HS-27A (cell line): ENCODE data around the gene NELL1.
"Not testable (repeated sequence)": the region's sequence is repeated elsewhere in the genome, so short reads cannot be mapped to it uniquely, and the experiment has no call there.

Experiments used
- DNase-seq: peaks from one replicate; pipeline ENCODE4 v3.0.0-alpha.2; 2012; ENCODE audit warnings: low read depth, missing footprints

Gene NELL1

GRCh38 chr11:21205205-21205604, 535.8 kb downstream of the NELL1 start:
- no peak for DNase-seq

- no peak for DNase-seq
Observed at GRCh38 chr11:21225860-21226259, 556.5 kb downstream of the NELL1 start.

GRCh38 chr11:21229224-21229623, 559.8 kb downstream of the NELL1 start:
- no peak for DNase-seq

- no peak for DNase-seq
Observed at GRCh38 chr11:21250196-21250595, 580.8 kb downstream of the NELL1 start.

DNA sequence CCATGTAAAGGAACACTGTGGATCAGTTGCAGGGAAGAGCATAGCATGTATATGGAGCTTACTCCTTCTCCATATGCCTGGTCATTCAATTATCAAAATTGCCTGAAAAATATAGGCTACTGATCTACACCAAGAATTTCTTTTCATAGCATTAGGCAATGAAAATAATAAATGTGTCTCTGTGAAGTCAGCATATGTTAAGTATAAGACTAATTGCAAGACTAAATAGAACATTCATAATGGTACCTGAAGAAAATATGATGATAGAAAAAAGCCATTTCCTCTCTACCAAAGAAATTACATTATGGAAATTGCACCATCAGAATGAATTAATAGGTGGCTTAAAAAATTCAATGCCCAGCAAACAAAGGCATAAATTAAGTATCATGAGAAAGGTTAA, 584.7 kb downstream of the NELL1 start:
- DNase-seq = no peak

GRCh38 chr11:21254790-21255189, 585.4 kb downstream of the NELL1 start:
- no peak for DNase-seq

DNA sequence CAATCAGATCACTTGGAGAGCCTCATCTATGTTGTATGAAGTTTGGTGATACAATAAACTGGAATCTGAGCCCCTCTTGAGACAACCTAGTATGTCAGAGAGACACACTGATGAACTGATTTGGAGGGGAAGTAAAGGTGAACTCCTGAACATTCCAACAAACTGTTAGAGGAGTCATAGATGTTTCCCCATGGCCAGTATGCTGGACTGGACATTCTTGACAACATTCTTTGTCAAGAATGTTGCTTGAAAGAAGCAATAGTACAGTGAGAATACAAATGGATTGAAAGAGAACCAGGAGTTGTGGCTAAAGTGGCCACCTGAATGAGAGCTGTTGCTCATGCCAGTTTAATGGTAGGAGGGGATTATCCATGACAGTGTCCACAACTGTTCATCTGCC, 588.1 kb downstream of the NELL1 start:
- DNase-seq = no peak

DNA sequence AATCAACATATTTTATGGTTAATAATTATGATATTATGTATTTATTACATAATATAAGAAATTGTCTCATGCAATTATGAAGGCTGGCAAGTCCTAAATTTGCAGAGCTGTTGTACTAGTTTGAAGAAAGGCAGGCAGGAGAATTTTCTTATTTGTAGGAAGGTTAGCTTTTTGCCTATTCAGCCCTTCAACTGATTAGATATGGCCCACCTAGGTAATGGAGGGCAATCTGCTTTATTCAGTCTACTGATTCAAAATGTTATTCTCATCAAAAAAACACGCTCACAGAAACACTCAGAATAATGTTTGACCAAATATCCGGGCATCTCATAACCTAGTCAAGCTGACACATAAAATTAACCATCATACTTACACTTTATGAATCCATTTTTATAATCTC, 589.0 kb downstream of the NELL1 start:
- no peak for DNase-seq

DNA sequence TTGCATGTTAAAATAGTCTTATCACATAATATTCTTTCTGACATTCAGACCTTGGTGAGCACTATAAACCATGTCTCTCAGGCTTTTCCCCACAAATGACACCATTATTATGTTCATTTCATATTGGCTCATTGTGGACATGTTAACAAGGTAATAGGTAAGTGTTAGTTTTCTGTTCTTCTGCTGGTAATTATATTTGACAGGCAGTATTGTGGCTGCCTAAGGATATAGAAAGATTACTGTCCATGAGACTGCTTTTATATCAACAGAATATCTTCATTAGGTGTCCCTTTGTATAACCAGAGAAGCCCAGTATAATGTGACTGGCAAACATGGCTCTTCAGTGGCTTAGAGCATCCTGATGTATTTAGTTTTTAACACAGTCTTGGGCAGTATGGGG, 590.7 kb downstream of the NELL1 start:
- DNase-seq = no peak

- DNase-seq = no peak
Observed at GRCh38 chr11:21262992-21263391, 593.6 kb downstream of the NELL1 start.

DNA sequence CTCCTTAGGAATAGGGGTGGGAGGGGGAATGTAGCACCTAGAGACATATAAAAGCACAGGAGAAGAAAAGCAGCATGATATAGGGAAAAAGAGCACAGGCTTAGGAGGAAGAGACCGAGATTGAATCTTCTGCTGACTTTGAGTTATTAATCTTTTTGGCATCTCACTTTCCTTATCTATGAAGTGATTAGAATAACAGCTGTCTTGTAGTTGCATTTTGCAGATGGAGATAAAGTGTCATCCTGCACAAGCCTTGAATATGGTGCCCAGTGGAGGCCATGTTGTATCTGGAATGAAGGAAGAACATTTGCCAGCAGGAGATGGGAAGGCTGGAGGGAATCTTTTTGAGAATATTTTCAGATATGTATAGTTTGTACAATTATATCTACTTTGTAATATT, 594.7 kb downstream of the NELL1 start:
- DNase-seq = no peak

DNA sequence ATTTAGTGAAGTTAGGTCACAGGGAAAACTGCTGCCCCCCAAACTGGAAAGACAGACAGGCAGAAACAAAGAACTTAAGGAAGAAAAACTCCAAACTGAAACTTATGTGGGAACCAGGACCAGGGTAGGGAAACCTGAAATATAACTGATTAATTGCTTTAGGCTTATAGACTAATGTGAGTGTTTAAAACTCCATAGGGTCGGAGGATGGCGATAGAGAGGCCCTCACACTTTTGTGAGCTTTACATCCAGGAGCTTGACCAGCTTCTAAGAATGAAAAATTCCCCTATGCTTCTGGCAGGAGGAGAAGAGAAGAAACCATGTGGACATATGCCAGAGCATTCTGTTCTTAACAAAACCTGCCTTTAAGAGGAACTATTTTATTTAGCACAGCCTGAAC, 598.6 kb downstream of the NELL1 start:
- DNase-seq = no peak

DNA sequence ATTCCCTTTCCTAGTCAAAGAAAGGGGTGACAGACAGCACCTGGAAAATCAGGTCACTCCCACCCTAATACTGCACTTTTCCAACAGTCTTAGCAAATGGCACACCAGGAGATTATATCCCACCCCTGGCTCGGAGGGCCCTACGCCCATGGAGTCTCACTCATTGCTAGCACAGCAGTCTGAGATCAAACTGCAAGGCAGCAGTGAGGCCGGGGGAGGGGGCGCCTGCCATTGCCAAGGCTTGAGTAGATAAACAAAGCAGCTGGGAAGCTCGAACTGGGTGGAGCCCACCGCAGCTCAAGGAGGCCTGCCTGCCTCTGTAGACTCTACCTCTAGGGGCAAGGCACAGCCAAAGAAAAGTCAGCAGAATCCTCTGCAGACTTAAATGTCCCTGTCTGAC, 602.8 kb downstream of the NELL1 start:
- not testable (repeated sequence) for DNase-seq

DNA sequence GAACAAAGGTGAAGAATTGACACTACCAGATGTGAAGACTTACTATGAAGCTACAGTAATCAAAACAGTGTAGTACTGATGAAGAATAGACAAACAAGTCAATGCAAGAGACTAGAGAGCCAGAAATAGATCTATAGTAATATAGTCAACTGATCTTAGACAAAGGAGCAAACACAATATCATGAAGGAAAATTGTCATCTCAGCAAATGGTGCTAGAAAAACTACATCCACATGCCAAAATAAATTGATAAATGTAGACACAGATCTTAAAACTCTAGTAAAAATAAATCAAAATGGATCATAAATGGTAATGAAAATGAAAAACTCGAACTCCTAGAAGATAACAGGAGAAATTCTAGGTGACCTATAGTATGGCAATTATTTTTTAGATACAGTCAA, 609.5 kb downstream of the NELL1 start:
- DNase-seq = no peak

GRCh38 chr11:21285104-21285503, 615.7 kb downstream of the NELL1 start:
- DNase-seq = no peak

GRCh38 chr11:21289686-21290085, 620.3 kb downstream of the NELL1 start:
- DNase-seq = no peak

DNA sequence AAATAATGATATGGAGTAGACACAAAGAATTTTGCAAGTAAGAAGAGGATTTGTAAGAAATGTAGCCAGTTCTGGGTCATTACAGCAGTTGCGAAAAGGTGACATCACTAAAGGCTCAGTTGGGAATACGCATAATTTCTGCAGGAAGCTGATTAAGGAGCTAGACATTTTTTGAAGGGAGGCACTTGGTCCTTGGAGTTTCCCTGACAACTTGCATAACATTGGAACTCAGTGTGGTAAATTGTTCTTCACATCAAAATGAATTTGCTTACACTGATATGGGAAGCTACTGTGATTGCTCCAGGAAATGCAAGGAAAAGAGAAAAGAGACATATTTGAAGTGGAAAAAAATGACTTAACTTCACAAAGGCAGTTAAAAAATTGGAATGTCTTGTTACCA, 626.1 kb downstream of the NELL1 start:
- no peak for DNase-seq

DNA sequence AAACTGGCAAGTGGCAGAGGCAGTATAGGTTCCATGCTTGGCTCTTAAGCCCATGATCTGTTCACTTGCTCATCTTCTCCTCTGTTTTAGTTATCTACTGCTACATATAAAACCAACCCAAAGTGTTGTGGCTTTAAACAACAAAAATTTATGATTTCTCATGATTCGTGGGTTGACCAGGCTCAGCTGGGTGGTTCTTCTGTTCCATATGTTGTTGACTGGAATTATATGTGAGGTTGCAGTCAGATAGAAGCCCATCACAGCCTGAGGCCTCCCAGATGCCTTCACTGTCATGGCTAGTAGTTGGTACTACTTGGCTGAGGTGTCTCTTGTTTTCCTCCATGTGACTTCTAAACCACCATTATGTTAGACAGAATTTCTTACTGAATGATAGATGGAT, 632.6 kb downstream of the NELL1 start:
- DNase-seq = no peak

DNA sequence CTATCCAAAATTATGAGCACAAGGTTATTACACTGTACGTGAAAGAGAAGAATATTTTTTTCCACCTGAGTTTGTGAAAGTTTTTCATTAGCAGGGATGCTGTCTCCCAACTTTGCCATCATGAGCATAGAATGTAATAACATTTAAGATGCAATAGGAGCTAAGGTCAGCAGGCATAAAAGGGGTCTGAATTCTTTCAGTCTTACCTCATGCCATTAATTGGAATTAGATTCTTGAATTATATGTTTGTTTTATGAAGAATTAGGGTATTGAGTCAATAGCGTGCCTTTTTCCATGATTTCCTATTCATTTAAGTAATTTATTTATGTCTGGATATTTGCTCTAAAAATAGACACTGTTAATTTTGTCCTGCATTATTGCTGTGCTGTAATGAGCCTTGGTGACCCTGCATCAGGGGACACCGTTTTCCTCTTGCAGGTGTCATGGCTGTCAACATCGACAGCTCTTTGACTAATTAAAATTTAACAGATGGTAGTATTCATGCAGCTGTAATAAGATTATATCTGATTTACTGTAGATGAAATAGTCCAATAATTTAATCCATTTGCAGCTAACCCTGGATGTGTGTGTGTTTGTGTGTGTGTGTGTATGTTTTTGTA, 637.5 kb downstream of the NELL1 start:
- no peak for DNase-seq

- DNase-seq = no peak
Observed at GRCh38 chr11:21307874-21308273, 638.5 kb downstream of the NELL1 start.

DNA sequence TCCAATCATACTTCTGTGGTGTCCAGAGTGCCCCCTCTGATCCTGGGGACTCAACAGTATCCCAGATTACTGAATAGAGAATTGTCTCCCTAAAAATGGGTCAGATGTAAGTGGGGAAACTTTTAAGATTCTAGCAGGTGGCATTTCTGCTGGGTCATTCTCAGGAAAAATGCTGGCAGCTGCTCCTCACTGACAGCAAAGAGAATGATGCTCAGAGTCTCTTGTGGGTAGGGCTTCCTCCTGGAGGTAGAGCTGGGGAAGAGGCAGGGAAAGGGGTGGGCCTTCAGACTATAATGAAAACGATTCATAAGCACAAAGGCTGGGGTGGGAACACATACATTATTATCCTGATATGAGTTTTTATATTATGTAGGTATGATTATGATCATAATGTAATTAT, 647.2 kb downstream of the NELL1 start:
- no peak for DNase-seq

DNA sequence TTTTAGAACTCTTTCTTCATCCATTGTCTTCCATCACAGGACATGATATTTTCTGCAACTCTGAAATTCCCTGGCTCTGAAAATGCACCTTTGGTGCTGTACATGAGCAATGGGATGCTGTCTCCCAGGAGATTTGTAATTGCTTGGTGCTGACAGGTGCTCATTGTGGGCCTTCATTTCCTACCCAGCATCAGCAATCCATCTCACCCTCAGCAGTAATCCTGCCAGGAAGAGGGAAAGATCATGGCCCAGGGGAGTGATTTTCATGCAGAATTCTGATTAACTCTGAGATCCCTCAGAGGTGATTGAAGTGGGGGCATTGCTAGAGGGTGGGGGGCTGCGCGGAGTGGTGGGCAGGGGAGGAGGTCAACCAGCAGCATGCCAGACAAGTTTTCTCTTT, 651.7 kb downstream of the NELL1 start:
- DNase-seq = no peak

DNA sequence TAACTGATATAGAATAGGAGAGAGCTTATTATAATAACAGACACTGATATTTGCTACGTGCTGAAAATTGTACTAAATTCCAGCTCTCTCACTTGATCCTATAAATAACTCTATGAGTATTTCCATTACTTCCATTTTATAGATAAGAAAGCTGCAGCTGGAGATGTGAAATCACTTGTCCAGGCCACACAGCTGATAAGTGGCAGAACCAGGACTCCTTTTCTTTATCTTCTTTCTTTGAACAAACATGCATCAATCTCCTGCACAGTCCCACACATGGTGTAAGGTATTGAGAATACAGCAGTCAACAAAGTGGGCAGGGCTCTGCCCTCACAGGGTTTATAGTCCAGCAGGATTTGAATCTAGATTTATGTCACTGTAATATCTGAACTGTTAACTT, 652.1 kb downstream of the NELL1 start:
- DNase-seq = no peak

GRCh38 chr11:21323617-21324016, 654.2 kb downstream of the NELL1 start:
- no peak for DNase-seq

DNA sequence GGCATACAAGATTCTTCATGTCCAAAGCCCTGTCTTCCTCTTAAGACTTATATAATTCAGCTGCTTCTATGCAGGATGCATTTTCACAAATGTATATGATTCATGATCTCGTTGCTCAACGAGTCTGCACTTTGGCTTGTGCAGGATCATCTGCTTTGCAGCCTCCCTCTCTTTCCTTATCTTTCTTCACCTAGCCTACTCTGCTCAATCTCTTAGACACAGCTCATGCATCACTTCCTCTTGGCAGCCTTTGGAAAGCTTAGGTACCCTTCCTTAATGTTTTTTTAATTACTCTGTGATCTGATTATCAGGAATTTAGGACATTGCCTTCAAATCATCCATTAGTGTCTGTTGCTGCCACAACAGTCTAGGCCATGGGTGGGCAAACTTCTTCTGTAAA, 673.8 kb downstream of the NELL1 start:
- DNase-seq = no peak
